ENCODE measurements around the gene ARHGAP24. TPM values are rescaled to one million over a fixed set of nuclear protein-coding genes. Genes with fewer than 3 reads are reported as not detected.

Gene ARHGAP24
- total RNA-seq, 1 donor from 2014 or later, result 17.8 TPM

DNA sequence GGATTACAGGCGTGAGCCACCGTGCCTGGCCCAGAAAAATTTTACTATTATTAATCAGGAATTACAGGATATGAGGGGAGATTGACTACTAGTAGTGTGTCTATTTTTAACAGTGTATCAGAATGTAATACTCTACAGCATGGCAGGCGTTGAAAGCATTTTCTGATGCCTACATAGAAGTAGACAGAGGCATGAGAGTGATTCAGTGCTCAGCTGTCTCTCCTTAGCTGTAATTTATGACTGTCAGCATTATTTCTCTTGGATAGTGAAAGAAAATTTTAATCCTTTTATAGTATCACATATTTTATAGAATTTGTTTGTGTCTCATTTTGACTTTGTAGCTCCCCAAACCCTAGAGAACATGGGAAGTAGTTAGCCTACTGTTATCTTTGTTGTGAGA is 20.7 kb downstream of the ARHGAP24 start:
- Mint-ChIP-seq H3K4me1 (ENCODE audit: low read depth) (no peaks in the 10 kb centered on the region), H3K27me3 (no peaks in the 10 kb centered on the region), H3K9me3 (ENCODE audit: low read depth) (no peaks in the 10 kb centered on the region), H3K27ac (no peak overlapping the region), H3K4me3 (ENCODE audit: low read depth) (no peak overlapping the region), H3K36me3 (ENCODE audit: insufficient read depth) (no peaks in the 10 kb centered on the region)
- TF ChIP-seq, protein P1, sequence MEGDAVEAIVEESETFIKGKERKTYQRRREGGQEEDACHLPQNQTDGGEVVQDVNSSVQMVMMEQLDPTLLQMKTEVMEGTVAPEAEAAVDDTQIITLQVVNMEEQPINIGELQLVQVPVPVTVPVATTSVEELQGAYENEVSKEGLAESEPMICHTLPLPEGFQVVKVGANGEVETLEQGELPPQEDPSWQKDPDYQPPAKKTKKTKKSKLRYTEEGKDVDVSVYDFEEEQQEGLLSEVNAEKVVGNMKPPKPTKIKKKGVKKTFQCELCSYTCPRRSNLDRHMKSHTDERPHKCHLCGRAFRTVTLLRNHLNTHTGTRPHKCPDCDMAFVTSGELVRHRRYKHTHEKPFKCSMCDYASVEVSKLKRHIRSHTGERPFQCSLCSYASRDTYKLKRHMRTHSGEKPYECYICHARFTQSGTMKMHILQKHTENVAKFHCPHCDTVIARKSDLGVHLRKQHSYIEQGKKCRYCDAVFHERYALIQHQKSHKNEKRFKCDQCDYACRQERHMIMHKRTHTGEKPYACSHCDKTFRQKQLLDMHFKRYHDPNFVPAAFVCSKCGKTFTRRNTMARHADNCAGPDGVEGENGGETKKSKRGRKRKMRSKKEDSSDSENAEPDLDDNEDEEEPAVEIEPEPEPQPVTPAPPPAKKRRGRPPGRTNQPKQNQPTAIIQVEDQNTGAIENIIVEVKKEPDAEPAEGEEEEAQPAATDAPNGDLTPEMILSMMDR (IDR thresholded peaks at IDR 0.05; ENCODE audit: unreplicated experiment), result no peak
- DNase-seq (ENCODE audit: low spot score, unreplicated experiment), result no peak

- TF ChIP-seq, protein P1 (IDR thresholded peaks at IDR 0.05; ENCODE audit: unreplicated experiment), result no peak
- no peak overlapping the region for H3K27ac Mint-ChIP-seq
- no peaks in the 10 kb centered on the region for H3K9me3 Mint-ChIP-seq (ENCODE audit: low read depth)
- no peaks in the 10 kb centered on the region for H3K36me3 Mint-ChIP-seq (ENCODE audit: insufficient read depth)
- H3K27me3 Mint-ChIP-seq, result no peaks in the 10 kb centered on the region
- H3K4me1 Mint-ChIP-seq (ENCODE audit: low read depth), result no peaks in the 10 kb centered on the region
- no peak for DNase-seq (ENCODE audit: low spot score, unreplicated experiment)
- H3K4me3 Mint-ChIP-seq (ENCODE audit: low read depth), result no peak overlapping the region
Observed at GRCh38 chr4:85496126-85496849, 21.3 kb downstream of the ARHGAP24 start.

- DNase-seq (ENCODE audit: low spot score, unreplicated experiment), result no peak
- Mint-ChIP-seq H3K36me3 (ENCODE audit: insufficient read depth) (no peaks in the 10 kb centered on the region), H3K4me3 (ENCODE audit: low read depth) (no peak overlapping the region), H3K27me3 (no peaks in the 10 kb centered on the region), H3K27ac (no peak overlapping the region), H3K9me3 (ENCODE audit: low read depth) (no peaks in the 10 kb centered on the region), H3K4me1 (ENCODE audit: low read depth) (no peaks in the 10 kb centered on the region)
- TF ChIP-seq, protein P1 (IDR thresholded peaks at IDR 0.05; ENCODE audit: unreplicated experiment), result no peak
Observed at GRCh38 chr4:85496933-85497332, 22.0 kb downstream of the ARHGAP24 start.

GRCh38 chr4:85498068-85498733 is 23.3 kb downstream of the ARHGAP24 start:
- peaks cover 2% of the 10 kb centered on the region for H3K9me3 Mint-ChIP-seq (ENCODE audit: low read depth)

DNA sequence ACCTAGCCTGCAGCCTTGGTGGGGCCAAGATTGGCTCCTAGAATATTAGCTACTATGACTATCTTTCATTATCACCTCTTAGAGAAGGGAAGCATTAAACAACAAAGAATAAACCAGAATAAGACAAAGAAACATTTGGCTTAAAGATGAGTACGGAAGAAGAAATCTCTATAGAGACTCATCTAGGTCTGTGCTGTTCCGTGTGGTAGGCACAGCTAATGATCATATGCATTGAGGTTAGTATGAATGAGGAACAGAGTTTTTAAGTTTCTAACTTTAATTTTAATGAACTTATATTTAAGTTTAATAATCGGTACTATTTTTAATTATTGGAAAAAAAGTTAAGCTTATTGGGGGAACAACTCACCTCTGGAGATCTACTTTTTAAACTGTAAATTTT is 24.6 kb downstream of the ARHGAP24 start:
- no peaks in the 10 kb centered on the region for H3K36me3 Mint-ChIP-seq (ENCODE audit: insufficient read depth)
- H3K9me3 Mint-ChIP-seq (ENCODE audit: low read depth), result peaks cover 10% of the 10 kb centered on the region
- TF ChIP-seq, protein P1 (IDR thresholded peaks at IDR 0.05; ENCODE audit: unreplicated experiment), result no peak
- no peak for DNase-seq (ENCODE audit: low spot score, unreplicated experiment)
- H3K27ac Mint-ChIP-seq, result no peak overlapping the region
- no peaks in the 10 kb centered on the region for H3K27me3 Mint-ChIP-seq
- H3K4me1 Mint-ChIP-seq (ENCODE audit: low read depth), result no peaks in the 10 kb centered on the region
- H3K4me3 Mint-ChIP-seq (ENCODE audit: low read depth), result no peak overlapping the region

More at GRCh38 chr4:85498068-85498733, 23.3 kb downstream of the ARHGAP24 start:
- Mint-ChIP-seq H3K27me3 (no peaks in the 10 kb centered on the region), H3K36me3 (ENCODE audit: insufficient read depth) (no peaks in the 10 kb centered on the region), H3K27ac (no peak overlapping the region), H3K4me3 (ENCODE audit: low read depth) (no peak overlapping the region), H3K4me1 (ENCODE audit: low read depth) (no peaks in the 10 kb centered on the region)
- TF ChIP-seq, protein P1 (IDR thresholded peaks at IDR 0.05; ENCODE audit: unreplicated experiment), result no peak
- DNase-seq (ENCODE audit: low spot score, unreplicated experiment), result no peak

Measured in progenitor cell of endocrine pancreas (in vitro differentiated cells).